Epithelial cell of prostate (primary cell): ENCODE measurements around the gene FKRP.
"Not testable (repeated sequence)": the region's sequence is repeated elsewhere in the genome, so short reads cannot be mapped to it uniquely, and the experiment has no call there.

Experiments
- DNase-seq: peaks from one replicate; pipeline ENCODE4 v3.0.0-alpha.2; 2011; ENCODE audit warnings: low read depth, low spot score
- H3K27ac ChIP-seq: fragments of 450-650 bp; 2 replicates; pipeline ENCODE4 v1.5.1; 2017; ENCODE audit warnings: mild to moderate bottlenecking

The FKRP gene

DNA sequence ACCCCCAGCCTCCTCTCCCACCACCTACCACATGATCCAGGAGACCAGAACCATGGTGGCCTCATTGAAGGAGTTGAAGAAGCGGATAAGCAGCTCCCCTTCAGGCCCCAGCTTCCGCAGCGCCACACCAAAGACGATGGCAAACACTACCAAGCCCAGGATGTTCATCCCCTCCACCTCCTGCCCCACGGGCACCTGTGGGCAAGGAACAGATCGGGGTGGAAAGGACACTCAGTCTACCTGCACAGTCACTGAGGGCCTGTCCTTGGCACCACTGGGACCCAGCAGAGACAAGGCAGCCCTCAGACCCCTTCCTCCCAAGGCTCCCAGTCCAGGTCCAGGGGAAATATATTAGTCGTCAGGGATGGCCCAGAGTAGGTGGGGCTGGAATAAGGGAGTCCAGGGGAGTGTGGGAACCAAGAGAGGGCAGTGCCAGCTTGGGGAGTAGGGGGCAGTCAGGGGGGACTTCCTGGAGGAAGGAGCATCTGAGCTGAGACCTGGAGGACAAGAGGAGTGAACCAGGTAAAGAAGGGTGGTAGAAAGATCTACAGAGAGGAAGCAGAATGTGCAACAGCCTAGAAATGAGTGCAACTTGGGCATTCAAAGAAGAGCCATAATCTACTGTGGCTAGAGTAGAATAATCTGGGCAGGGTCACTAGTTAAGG lies 36.6 kb downstream of the FKRP start:
- DNase-seq = no peak
- H3K27ac ChIP-seq = peak overlapping the region; percentile 99

DNA sequence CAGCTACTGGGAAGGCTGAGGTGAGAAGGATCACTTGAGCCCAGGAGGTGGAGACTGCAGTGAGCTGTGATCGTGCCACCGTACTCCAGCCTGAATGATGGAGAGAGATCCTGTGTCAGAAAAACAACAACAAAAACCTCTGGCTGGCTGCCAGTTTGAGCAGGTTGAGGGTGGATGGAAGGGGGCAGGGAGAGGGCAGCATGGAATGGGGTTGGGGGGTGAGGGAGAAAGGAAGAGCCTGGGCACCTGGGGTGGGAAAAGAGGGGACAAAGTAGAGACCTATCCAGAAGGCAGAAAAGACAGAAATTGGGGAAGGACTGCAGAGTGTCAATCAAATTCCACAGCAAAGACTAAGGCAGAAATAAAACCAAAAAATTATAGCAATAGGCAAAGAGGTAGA lies 37.8 kb downstream of the FKRP start:
- H3K27ac ChIP-seq = peak overlapping the region; percentile 99
- DNase-seq = no peak

DNA sequence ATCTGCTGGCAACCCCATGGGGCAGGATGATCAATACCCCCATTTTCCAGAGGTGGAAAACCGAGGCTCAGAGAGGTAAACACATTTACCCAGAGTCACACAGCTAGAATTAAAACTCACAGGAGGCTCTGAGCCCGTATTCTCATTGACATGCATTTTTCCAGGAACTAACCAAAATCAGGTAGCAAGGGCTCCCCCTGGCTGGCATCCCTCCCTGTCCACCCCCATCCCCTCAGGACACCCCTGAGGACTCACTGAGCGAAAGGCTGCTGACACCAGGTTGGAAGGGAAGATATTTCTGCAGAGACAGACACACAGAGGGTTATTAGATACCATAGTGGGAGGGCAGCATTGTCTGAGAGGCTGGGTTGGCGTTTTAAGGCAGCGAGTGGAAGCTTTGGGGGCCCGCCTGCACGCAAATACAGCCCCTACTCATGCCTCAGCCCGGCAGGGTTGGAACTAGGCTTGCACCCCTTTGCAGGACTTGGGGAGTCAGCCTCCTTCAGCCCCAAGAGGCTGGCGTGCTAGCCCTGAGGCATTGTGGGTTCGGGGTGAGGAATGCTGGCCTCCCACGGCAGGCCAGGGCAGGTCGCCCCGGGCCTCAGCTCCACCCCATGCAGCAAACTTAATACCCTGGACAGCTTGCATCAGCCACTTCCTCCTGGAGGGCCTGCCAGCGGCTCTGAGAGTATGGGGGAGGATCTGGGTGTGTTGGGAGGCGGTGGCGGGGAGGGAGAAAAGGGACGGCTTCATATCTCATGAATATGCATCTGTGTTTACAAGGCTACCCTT lies 38.6 kb downstream of the FKRP start:
- peak overlapping the region; percentile 99 for H3K27ac ChIP-seq
- DNase-seq = peak; percentile 69

DNA sequence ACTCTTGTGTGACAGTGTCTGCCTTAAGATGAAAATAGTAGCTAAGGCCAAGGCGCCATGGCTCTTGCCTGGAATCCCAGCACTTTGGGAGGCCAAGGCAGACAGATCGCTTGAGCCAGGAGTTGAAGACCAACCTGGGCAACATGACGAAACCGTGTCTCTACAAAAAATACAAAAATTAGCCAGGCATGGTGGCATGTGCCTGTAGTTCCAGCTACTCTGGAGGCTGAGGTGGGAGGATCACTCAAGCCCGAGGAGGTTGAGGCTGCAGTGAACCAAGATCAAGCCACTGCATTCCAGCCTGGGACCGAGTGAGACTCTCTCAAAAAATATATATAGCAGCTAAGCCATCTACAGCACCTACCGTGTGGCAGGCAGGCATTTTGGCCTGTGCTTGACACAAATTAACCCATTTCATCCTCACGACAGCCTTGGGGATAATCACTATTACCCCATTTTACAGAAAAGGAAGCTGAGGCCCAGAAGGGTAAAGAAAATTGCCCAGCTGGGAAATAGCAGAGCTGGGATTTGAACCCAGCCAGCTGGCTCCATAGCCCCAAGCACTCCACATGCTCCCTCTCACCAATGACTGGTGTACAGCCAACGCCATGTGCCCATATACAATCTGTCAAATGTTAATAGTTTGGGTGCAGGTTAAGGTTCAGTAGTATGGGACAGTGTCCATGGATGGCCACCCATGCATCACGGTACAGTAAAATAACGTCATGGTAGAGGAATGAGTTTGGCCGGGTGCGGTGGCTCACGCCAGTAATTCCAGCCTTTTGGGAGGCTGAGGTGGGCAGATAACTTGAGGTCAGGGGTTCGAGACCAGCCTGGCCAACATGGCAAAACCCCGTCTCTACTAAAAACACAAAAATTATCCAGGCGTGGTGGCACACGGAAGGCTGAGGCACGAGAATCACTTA lies 39.5 kb downstream of the FKRP start:
- no peak for DNase-seq
- H3K27ac ChIP-seq = peak overlapping the region; percentile 99

DNA sequence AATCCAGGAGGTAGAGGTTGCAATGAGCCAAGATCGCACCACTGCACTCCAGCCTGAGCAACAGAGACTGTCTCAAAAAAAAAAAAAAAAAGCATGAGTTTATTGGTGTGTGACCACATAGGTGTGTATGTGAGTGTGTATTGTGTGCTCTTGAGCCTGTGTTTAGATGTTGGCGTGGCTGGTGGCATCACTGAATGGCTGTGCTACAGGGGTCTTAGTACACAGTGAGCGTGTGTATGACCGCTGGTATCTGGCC lies 40.1 kb downstream of the FKRP start:
- no peak for DNase-seq
- peak overlapping the region; percentile 99 for H3K27ac ChIP-seq

DNA sequence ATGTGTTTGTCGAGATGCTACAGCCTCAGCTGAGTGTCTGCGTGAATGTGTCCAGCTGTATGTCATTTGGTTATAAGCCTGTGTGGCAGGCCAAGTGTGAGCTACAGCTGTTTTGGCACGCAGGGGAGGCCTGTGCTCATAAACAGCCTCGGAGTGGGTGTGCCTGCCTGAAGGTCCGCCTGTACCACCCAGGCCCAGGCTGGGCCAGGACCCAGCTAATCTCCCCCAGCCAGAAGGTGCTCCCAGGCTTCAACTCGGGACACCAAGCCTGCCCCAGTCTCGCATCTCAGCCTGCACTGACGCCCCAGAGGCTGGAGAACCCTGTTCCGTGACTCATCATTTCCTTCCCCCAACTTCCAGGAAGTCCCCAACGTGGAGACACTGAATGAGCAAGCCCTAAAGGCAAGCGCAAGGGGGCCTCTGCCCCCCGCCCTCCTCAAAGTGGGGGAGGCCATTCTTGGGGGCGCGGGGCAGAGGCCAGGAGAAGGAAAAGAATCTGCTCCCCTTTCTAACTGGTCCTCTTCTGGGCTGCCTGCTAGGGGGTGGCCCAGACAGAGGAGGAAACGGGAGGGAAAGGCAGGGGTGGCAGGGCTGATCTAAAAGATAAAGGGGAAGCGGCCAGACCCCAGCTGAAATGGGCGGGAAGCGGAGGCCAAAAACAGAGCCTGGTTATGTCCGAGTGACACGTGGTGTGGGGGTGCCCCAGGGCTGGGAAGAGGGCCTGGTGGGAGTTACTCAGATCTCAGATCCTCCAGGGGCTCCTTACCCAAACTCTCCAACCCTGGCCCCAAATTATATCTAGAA lies 40.6 kb downstream of the FKRP start:
- peak overlapping the region; percentile 99 for H3K27ac ChIP-seq
- peak; percentile 29 for DNase-seq

DNA sequence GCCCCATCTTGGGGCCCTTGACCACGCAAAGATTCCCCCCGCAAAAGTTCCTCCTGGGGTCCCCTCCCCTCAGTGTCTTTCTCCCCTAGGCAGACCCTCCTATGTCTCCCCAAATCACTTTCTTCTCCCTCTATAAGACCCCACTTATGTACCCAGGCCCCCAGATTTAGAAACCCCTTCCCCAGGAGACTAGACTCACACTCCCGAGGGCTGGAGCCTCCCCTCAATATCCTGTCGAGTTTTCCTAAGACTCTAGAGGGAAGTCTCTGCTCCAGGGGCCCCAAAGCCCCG lies 41.1 kb downstream of the FKRP start:
- DNase-seq = no peak
- H3K27ac ChIP-seq = peak overlapping the region; percentile 99

DNA sequence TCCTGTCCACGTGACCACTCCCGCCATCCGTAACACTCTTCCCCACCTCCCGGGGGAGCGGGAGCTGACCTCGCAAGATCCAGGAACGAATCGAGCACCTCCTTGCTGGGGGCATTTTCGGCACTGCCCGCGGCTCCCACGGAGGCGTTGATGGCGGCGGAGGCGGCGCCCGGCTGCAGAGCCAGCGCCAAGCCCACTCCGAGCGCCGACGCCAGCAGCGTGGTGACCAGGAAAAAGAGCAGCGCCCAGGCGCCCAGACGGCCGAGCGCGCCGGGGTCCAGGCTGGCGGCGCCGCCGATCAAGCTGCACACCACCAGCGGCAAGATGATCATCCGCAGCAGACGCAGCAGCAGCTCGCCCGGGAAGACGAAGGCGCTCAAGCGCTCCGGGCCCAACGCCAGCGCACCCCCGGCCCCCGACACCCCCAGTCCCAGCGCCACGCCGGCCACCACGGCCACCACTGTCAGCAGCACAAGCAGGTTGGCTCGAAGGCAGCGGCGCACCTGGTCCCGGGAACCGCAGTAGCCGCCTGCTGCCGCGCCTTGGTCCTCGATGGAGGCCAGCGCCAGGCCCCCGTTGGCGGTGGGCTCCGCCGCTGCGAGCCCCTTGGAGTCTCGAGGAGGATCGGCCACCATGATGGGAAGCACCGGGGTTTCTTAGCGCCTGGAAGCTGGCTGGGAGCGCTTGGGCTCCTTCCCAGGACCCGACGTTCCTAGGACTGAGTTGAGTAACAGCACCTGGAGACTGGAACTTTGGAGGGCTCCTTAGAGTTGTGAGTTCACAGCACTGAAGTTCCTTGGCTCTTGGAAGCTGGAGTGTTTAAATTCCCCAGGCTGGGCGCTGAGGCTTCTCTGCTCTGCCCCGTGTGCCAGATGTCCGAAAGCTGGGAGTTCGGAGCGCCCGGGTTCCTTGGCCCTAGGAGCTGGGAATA lies 41.7 kb downstream of the FKRP start:
- H3K27ac ChIP-seq = peak overlapping the region; percentile 99
- DNase-seq = no peak

DNA sequence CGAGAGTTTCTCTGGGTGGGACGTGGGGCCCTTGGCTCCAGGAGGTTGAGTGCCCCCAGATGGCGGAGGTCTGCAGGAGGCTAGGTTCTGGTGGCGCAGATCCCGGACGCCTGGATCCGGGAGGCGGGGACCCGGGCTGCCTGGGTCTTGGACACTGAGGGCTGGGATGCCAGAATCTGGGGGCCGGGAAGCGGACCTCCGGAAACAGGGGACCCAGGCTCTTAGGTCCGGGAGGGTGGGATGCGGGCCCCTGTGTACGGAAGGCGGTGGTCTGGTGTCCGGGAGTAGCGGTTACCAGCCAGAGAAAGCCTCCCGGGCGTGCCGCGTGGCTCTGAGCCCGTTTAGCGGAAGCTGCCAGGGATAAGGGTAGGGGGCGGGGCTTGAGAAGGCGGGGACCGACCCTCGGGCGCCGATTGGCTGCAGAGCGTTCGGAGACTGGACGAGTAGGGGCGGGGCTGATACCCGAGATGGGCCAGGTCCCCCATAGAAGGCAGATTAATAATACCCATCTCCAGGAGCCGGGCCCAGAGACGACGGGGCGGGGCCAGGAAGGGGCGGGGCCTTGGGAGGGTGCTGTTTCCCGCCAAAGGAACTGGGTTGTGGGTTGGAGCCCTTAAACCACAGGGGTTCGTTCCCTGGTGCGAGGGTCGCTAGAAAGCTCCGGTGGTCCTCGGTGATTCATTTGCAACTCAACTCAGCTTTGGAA lies 42.6 kb downstream of the FKRP start, which contains the start of gene SLC1A5:
TSS of gene SLC1A5 (minus strand) at position 333 of the 706 bp plus-strand sequence. CDS start 629 bp downstream, outside the sequence.
- DNase-seq = peak; percentile 69
- peak within 1 kb of the TSS; percentile 99 for H3K27ac ChIP-seq

DNA sequence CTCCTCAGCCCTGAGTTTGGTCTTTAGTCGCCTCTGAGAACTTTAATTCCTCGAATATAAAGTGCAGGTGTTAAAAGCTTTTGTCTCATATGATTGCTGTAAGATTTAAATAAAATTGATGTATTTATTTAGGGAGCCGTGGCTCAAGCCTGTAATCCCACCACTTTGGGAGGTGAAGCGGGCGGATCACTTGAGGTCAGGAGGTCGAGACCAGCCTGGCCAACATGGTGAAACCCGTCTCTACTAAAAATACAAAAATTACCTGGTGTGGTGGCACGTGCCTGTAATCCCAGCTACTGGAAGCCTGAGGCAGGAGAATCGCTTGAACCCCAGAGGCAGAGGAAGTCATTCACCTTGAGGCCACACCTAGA lies 43.1 kb downstream of the FKRP start:
- DNase-seq = no peak
- no peak overlapping the region for H3K27ac ChIP-seq

DNA sequence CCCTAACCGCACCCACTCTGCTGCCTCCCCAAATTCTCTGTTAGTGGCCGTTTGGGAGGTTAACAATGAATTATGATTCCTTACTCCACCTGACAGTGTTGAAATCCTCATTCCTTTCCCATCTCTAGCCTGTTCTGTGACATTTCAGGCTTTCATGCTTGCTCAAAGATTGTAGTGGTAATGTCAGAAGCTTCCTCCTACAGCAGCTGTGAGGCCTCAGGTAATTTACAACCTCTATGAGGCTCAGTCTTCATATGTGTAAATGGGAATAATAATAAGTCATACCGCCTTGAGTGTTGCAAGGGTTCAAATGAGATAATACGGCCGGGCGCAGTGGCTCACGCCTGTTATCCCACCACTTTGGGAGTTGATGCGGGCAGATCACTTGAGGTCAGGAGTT lies 43.5 kb downstream of the FKRP start:
- DNase-seq = no peak
- H3K27ac ChIP-seq = no peak overlapping the region

DNA sequence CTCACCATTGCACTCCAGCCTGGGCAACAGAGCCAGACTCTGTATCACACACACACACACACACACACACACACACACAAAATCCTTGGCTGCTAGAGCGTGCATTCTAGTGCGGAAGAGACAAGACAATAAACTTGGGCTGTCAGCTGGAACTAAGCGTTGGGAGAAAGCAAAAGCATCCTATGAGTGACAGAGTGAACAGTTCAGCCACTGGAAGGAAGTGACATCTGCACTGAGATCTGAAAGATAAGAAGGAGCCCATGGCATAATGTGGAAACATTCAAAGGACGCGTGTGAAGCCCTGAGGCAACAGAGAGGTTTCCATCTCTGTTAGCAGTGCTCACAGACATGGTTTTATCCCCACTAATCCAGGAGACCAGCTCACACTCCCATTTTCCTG lies 46.1 kb downstream of the FKRP start:
- DNase-seq = no peak
- H3K27ac ChIP-seq = no peak overlapping the region

DNA sequence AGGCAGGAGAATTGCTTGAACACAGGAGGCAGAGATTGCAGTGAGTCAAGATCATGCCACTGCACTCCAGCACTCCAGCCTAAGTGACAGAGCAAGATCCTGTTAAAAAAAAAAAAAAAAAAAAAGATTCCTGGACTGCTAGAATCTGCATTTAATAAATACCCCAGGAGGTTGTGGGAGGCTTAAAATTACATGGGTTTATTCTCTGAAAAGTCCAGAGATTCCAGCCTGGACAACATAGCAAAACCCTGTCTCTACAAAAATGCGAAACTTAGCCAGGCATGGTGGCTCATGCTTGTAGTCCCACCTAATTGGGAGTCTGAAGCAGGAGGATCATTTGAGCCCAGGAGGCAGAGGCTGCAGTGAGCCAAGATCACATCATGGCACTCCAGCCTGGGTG lies 52.0 kb downstream of the FKRP start:
- DNase-seq = no peak
- H3K27ac ChIP-seq = no peak overlapping the region

DNA sequence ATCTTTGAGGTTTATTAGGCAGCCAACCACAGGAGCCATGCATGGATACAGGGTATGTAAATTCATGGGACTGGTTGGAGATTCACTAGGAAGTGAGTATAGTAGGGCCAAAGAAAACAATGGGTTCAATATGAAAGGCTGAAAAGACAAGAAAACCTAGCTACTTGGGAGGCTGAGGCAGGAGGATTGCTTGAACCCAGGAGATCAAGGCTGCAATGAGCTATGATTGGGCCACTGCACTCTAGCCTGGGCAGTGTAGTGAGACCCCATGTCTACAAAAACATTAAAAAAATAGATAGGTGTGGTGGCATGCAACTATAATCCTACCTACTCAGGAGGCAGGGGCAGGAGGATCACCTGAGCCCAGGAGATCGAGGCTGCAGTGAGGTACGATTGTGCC lies 52.9 kb downstream of the FKRP start:
- DNase-seq = no peak
- no peak overlapping the region for H3K27ac ChIP-seq

DNA sequence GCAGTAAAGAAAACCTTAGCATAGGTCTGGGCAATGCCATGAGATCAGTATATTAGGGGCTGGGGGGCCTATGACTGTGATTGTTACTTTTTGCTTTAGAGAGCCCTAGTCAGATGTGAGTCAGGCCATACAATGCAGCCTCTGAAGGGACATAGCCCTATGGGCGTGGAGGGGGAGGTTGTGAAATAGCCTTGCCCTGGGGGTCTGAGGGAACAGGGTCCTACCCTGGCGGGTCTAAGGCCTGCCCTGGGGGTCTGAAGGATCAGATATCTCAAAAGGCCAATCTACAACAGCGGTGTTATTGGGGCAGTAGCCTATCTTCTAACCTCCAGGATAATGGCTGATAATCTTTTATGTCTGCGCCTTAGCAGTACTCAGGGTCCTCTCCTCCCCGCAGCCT lies 56.3 kb downstream of the FKRP start:
- H3K27ac ChIP-seq = no peak overlapping the region
- no peak for DNase-seq

DNA sequence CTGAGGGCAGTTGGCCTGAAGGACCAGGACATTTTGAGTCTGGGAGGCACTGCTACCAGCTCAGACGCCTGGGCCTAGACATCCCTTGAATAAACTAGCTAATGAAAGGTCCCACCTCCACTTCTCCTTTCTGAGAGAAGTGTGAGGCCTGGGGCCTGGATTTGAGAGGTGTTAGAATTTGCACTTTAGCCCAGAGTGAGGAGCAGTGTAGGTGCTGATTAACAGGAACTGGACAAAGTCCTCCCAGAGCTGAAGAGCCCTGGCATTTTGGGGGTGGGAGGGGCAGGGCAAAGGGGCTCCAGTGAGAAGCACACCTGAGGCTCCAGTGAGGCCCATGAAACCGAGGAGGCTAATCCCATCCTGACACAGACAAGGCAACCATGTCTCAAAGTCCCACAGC lies 57.7 kb downstream of the FKRP start:
- DNase-seq = no peak
- no peak overlapping the region for H3K27ac ChIP-seq

DNA sequence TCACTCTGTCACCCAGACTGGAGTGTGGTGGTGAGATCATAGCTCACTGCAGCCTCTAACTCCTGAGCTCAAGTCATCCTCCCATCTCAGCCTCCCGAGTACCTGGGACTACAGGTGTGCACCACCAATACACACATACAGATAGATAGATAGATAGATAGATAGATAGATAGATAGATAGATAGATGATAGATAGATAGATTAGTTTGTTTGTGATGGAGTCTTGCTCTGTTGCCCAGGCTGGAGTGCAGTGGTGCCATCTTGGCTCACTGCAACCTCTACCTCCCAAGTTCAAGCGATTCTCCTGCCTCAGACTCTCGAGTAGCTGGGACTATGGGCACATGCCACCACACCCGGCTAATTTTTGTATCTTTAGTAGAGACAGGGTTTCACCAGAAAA lies 58.6 kb downstream of the FKRP start:
- H3K27ac ChIP-seq, DNase-seq: not testable (repeated sequence)

DNA sequence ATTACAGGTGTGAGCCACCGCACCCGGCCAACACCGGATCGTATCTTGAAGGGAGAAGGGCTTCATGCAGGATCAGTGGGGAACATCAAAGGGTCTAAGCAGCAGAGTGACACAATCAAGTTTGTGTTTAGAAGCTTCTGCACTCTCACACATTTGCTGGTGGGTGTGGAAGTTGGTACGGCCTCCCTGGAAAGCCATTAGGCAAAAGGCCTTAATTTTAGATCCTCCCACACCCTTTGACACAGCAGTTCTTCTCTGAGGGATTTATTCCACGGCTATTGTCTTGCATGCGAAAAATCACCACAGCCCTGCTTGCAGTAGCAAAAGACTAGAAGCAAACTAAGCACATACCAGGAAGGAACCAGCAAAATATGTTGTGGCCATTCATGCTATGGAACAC lies 60.8 kb downstream of the FKRP start:
- H3K27ac ChIP-seq = no peak overlapping the region
- no peak for DNase-seq
